Nephron progenitor cell (in vitro differentiated cells): ENCODE measurements around the gene CNR1.

Experiments
- DNase-seq: peaks from one replicate; pipeline ENCODE4 v3.0.0; 2021
- H3K27ac Mint-ChIP-seq: 2 replicates; pipeline ENCODE4 v1.8.0; 2021; ENCODE audit warnings: mild to moderate bottlenecking, moderate library complexity, mixed read lengths
- H3K27me3 Mint-ChIP-seq: 2 replicates; pipeline ENCODE4 v1.8.0; 2021; ENCODE audit warnings: mild to moderate bottlenecking, low read depth, mixed read lengths; ENCODE audit not compliant: poor library complexity
- H3K36me3 Mint-ChIP-seq: 2 replicates; pipeline ENCODE4 v1.8.0; 2021; ENCODE audit warnings: low read depth, mixed read lengths
- H3K4me1 Mint-ChIP-seq: 2 replicates; pipeline ENCODE4 v1.8.0; 2021; ENCODE audit warnings: mixed read lengths
- H3K4me3 Mint-ChIP-seq: 2 replicates; pipeline ENCODE4 v1.8.0; 2021; ENCODE audit warnings: mild to moderate bottlenecking, moderate library complexity, mixed read lengths
- H3K9me3 Mint-ChIP-seq: 2 replicates; pipeline ENCODE4 v1.8.0; 2021; ENCODE audit warnings: mild to moderate bottlenecking, moderate library complexity, mixed read lengths
- CTCF ChIP-seq: fragments of 200-600 bp; sonication (generic); IDR thresholded peaks from 2 replicates; pipeline ENCODE4 v1.5.0; 2021; ENCODE audit warnings: antibody characterized with exemption

CNR1 gene

DNA sequence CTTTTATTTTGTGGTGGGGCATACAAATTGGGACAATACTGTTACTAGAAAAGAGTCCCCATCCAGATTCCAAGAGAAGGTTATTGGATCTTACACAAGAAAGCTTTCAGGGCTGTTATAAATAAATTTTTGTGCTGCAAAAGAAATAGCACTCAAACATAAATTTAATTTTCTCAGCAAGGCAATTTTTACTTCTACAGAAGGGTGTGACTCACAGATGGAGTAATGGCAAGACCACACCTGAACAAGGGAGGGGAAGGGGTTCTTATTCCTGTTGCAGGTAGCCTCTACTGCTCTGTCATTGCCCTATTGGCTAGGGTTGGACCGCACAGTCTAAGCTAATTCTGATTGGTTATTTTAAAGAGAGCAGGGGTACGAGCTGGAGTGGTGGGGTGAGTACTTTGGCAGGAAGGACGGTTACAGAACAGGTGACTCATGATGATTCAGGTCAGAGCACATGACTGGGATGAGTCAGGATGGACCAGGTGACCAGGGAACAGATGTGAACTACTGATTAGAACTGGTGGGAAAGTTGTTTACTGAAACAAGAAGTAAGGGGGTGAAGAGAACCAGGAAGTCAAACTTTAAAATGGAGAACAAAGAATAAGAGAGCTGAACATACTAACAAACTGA lies 41.1 kb downstream of the CNR1 start:
- Mint-ChIP-seq H3K4me3 (no peak overlapping the region), H3K27ac (peak overlapping the region; percentile 1), H3K9me3 (no peaks in the 10 kb centered on the region), H3K27me3 (peaks cover 9% of the 10 kb centered on the region), H3K4me1 (no peaks in the 10 kb centered on the region), H3K36me3 (no peaks in the 10 kb centered on the region)
- no peak for DNase-seq
- TF ChIP-seq CTCF = no peak

GRCh38 chr6:88120635-88121034 lies 45.5 kb downstream of the CNR1 start:
- H3K27me3 Mint-ChIP-seq = peaks cover 10% of the 10 kb centered on the region
- TF ChIP-seq CTCF = no peak
- H3K27ac Mint-ChIP-seq = no peak overlapping the region
- DNase-seq = no peak
- H3K36me3 Mint-ChIP-seq = no peaks in the 10 kb centered on the region
- H3K4me3 Mint-ChIP-seq = no peak overlapping the region
- no peaks in the 10 kb centered on the region for H3K4me1 Mint-ChIP-seq
- H3K9me3 Mint-ChIP-seq = no peaks in the 10 kb centered on the region

- Mint-ChIP-seq H3K9me3 (no peaks in the 10 kb centered on the region), H3K27me3 (peaks cover 7% of the 10 kb centered on the region), H3K4me3 (no peak overlapping the region), H3K27ac (no peak overlapping the region), H3K4me1 (no peaks in the 10 kb centered on the region), H3K36me3 (no peaks in the 10 kb centered on the region)
- TF ChIP-seq CTCF = no peak
- DNase-seq = peak; percentile 28
Measured at GRCh38 chr6:88119769-88120168, 46.4 kb downstream of the CNR1 start.

- no peaks in the 10 kb centered on the region for H3K9me3 Mint-ChIP-seq
Measured at GRCh38 chr6:88116276-88116675, 49.9 kb downstream of the CNR1 start.

DNA sequence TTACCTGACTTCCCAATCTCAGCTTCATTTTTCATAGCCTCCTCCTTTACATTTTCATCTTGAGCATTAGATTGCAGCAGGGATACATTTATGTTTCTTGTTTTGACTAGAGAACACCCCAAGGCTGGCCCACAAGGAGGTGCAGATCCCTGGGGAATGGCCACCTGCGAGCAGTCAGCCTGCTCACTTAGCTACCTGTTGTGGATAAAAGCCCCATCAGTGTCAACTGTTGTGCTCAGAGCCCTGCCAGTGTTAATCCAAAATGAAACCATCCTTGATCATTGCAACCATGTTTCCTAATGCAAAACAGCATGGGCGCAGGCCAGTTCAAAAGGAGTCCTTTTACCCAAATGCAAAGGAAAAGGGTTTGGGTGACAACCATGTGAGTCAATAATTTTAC lies 50.8 kb downstream of the CNR1 start:
- no peak for DNase-seq
- Mint-ChIP-seq H3K9me3 (no peaks in the 10 kb centered on the region), H3K4me1 (no peaks in the 10 kb centered on the region), H3K36me3 (no peaks in the 10 kb centered on the region), H3K27ac (no peak overlapping the region), H3K4me3 (no peak overlapping the region), H3K27me3 (peaks cover 14% of the 10 kb centered on the region)
- TF ChIP-seq CTCF = no peak

More at GRCh38 chr6:88116276-88116675, 49.9 kb downstream of the CNR1 start:
- TF ChIP-seq CTCF = no peak
- DNase-seq = no peak
- Mint-ChIP-seq H3K36me3 (no peaks in the 10 kb centered on the region), H3K4me3 (no peak overlapping the region), H3K4me1 (no peaks in the 10 kb centered on the region), H3K27me3 (peaks cover 11% of the 10 kb centered on the region), H3K27ac (no peak overlapping the region)

- DNase-seq = no peak
- no peaks in the 10 kb centered on the region for H3K4me1 Mint-ChIP-seq
- no peak for TF ChIP-seq CTCF
- no peaks in the 10 kb centered on the region for H3K36me3 Mint-ChIP-seq
- no peak overlapping the region for H3K4me3 Mint-ChIP-seq
- H3K27ac Mint-ChIP-seq = no peak overlapping the region
- H3K9me3 Mint-ChIP-seq = no peaks in the 10 kb centered on the region
- peaks cover 14% of the 10 kb centered on the region for H3K27me3 Mint-ChIP-seq
Measured at GRCh38 chr6:88114838-88115237, 51.3 kb downstream of the CNR1 start.
